Lung microvascular endothelial cell (primary cell): ENCODE data around the gene SLC25A21. TPM values are rescaled to one million over a fixed set of nuclear protein-coding genes. Genes with fewer than 3 reads are reported as not detected.

ENCODE experiments used
- DNase-seq, 2 donors: peaks; one replicate each; pipeline versions ENCODE4 v3.0.0 to v3.0.0-alpha.2; 2010; ENCODE audit warnings: low read depth in 2 of 2
- total RNA-seq: library from RNA; depleted of rRNA; stranded (reverse); fragments of >200 nt; gene quantifications from 2 replicates; pipeline ENCODE4 v1.2.1, GENCODE V29; 2014

The SLC25A21 gene
- total RNA-seq, 1 donor from 2014 or later, result 0.20 TPM

DNA sequence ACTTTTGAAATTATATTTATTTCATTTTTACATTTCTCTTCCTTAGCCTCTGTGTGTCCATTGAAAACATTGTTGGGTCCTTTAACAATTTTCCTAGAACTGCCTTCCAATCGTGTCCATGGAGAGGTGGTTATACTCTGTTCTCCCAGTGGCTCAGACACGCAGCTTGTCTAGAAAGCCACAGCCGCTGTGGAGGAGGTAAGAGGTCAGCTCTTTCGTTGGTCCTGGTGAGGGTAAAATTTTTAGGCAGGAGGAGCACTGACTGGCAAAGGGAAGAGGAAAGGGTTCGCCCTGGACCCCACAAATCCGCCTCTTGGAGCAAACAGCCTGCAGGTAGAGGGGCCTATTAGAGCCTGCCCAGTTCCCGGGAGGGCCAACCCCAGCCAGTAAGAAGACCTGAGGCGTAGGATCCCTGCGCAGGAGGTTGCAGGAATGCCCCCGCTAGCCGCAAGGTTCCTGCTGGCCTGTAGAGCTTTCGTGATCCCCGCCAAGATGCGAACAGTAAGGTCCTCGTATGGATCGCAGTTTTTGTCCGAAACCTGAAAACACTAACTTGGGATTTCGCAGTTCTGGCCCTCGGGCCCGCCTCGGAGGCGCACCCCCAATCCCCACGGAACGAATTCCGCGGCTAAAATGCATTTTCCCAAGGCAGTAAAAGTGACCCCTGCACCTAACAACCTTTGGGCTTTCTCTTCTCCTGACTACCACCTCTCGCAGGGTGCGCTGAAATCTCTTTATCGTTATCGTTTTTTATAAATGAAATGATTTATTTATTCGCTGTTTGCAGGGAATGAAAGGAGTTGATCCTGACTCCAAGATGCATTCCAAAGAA lies 518.2 kb downstream of the SLC25A21 start:
- no peak for DNase-seq

DNA sequence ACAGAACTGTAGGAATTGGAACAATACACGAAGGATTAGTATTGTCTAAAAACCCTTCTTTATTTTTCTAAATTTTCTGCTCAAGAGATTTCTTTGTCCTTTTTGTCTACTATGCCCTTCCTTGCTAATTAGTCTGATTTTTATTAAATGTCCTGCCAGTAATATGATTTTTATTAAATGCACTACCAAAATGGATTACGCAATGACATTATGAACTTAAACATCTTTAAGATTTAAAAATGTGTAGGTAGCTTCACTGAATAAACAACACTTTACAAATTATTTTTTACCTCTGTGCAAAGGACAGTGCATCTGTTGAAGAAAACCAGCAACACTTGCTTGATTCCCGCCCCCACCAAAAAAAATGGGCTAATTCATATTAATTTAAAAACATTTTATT lies 519.0 kb downstream of the SLC25A21 start:
- DNase-seq, result no peak

DNA sequence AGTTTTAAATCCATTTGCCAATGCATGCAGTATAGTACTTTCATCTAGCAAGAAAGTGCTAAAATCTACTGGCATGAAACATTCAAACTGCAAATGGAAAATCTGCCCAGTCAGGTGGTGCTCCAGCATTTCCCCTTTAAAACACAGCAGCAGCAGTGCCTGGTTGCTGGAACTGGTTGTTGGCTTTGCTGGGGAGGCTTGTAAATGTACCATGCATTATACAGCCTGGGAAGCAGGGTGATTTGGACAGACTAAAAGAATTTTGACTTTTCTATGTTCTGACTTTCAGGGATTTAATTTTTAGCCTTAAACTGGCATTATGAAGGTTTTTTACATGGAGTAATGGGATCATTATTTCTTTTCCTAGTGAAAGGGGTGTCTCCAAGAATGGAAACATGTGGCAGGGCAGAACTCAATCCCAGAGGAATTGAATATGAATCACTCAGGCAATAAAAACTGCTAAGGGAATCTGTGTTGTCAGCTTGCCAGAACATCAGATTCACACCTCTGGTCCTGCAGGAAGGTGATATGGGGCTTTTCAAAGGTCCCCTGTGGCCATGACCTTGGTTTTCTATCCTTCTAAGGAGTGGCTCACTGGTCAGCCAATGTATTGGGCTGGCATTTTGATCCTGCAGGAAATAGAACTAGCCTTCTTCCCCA lies 519.7 kb downstream of the SLC25A21 start:
- DNase-seq, result no peak

DNA sequence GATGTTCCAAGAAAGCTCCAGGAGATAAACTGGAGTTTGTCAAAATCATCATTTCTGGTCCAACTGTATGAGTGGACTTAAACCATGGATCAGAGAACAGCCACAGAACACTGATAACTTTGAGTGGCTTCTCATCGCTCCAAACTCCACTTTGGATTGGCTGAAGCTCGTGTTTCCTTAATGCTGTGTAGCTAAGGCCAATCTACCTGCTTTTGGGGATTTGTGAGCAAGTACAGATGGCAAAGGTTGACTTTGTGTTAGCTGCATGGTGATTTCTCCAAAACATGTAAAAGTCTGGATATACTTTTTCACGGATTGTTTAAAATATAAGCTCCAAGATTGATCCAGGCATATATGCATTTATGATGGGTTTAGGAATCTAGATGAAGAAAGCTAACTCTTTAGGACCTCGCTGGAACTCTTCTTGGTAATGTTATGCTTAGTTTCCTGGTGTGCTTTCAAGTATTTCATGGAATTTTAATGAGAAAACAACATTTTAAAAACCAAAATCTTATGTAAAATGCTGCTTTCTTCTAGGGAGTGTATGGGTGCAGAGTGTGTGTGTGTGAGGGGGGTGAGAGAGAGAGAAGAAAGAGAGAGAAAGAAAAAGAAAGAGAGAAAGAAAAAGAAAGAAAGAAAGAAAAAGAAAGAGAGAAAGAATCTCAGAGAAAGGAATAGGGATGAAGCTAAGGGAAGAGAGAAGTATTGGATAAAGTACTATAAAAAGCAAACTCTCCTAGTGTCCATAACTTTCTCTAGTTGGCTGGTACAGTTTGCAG lies 522.3 kb downstream of the SLC25A21 start:
- DNase-seq, result no peak

DNA sequence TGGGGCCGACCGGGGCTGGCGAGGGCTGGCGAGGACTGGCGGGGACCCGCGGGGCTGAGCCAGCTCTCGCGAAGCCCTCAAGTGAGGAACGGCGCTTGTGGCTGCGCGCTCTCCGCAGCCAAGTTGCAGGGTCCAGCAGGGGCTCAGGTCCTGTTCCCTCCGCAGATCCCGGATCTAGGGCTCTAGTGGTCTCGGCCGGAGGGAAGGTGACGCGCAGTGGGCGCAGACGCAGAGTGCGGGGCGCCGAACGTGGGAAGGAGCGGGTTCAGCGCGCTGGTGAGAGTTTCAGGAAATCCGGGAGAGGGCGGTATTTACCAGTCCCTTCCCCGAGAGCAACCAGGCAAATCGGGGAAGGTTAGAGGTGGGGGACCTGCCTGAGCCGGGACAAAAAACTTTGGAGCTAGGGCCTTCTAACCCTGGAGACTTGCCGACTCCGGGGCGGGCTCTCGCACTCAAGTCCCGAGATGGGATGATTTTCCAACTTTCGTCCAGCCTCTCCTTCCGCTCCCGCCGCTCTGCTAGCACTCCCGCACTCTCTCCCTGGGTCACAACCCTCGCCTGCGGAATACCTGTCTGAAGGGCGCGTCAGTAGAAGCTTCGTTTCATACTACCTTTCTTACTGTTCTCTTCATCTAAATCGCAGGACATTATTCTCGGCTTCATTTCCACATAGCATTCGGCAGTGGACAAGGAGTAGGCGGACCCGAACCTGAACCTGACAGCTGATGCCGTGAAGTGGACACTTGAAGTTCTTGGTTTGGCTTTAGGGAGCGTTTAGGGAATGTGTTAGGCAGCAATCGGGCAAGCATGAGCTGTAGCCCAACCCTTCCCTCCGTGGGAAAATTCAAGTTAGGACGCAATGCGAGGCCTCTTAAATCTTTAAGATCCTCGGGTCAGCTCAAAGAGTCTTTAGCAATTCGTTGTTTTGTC lies 524.3 kb downstream of the SLC25A21 start:
- peak; percentile 16 to 43 for DNase-seq

DNA sequence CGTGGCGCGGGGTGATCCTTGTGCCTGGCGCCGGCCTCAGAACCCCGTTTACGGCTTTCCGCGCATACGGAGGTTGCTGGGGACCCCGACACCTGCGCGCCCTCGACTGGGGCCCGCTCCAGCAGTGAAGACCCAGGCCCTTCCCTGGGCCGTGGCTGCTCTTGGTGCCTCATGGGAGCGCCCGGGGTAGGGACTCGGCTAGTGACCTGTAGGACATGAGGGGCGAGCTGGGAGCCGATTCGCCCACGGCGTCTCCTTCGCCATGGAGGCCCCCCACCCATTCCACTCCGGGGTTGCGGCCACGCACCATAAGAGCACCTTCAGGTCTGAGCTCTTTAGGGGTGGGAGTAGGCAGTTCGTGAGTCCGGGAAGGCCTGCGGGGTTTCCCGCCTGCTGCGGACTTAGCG lies 525.0 kb downstream of the SLC25A21 start:
- no peak for DNase-seq

DNA sequence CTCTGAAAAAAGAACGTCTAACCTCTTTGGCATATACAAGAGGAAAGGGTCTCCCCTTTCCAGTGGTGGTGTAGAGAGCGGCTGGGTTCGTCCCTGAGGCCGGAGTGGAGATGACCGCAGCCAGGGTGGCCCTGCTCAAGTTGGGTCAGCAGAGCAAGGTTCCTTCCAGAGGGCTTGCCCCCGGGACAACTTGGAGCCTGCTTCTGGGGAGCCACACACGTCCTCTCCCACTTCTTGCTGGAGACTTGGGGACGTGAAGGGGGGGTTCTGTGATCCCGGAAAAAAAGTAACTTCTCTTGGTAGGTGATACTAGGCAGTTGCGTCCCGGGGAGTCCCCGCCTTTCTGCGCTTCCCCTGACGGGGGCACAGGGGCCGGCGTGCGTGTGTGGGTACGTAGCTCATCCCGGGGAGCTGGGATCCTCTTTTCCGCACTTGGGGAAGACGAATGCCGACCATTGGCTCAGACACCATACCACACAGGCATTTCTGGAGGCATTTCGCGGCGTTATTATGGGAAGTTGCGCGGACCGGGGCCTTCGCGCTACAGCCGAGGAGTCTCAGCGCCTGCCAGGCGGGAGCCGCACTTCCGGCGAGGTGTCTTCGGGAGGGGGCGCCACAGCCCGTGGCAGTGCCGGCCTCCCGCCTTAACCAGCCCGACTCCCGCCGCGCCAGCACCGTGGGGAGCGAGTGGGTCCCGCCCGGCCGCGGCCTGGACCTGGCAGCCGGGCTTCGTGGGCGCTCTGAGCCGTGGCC lies 525.6 kb downstream of the SLC25A21 start:
- DNase-seq, result no peak

DNA sequence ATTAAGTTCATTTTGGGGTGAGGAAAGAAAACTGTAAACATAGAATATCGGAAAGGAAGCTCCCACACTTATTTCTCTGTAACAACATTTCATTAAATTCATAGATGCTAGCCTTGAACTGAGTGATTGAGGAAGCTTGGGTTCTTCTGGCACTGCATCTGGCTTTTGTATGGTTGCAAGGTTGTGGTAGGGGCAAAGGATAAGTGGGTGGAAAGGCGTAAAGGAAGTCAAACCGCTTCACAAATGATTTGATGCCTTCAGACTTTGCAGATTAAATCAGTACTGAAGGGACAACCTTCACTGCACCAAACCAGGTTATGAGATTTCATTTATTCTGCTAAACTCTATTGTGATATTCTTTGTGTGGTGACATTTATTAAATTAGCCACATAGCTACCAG lies 538.8 kb downstream of the SLC25A21 start:
- no peak for DNase-seq

Other genes starting within 250 kb of the SLC25A21 start
- gene MIPOL1, start 25.3 kb upstream of the SLC25A21 start, total RNA-seq, result 6.1 and 6.9 TPM in 2 replicates